Suprapubic skin (tissue), 4 donors: ENCODE measurements around the gene PPAN. TPM values are rescaled to one million over a fixed set of nuclear protein-coding genes. Genes with fewer than 3 reads are reported as not detected.
A peak's percentile ranks its signal among the peaks of the same experiment; 100 is the strongest.

Experiments
- DNase-seq, 2 donors: peaks; one replicate each; pipeline ENCODE4 v3.0.0-alpha.2; 2019; ENCODE audit warnings: low spot score in 2 of 2
- H3K27ac ChIP-seq: fragments of 200-600 bp; sonication (generic); one replicate; pipeline ENCODE4 v1.5.1; 2019
- H3K27me3 ChIP-seq: fragments of 200-600 bp; sonication (generic); one replicate; pipeline ENCODE4 v1.5.1; 2019
- H3K36me3 ChIP-seq: fragments of 200-600 bp; sonication (generic); one replicate; pipeline ENCODE4 v1.5.1; 2019
- H3K4me1 ChIP-seq: fragments of 200-600 bp; sonication (generic); one replicate; pipeline ENCODE4 v1.5.1; 2019
- H3K4me3 ChIP-seq: fragments of 200-600 bp; sonication (generic); one replicate; pipeline ENCODE4 v1.5.1; 2019; ENCODE audit warnings: mild to moderate bottlenecking
- H3K9me3 ChIP-seq: fragments of 200-600 bp; sonication (generic); one replicate; pipeline ENCODE4 v1.5.1; 2019
- EP300 ChIP-seq: sonication (generic); formaldehyde crosslinking; IDR thresholded peaks from one replicate; pipeline ENCODE4 v1.6.1; 2017; ENCODE audit warnings: antibody characterized with exemption
- POLR2A ChIP-seq, 2 donors: fragments of 450-650 bp; IDR thresholded peaks; one replicate each; pipeline ENCODE4 v1.6.1; 2017; ENCODE audit warnings: antibody characterized with exemption in 2 of 2, mild to moderate bottlenecking in 2 of 2, moderate library complexity in 2 of 2
- POLR2AphosphoS5 ChIP-seq, 3 donors: sonication (generic); formaldehyde crosslinking; IDR thresholded peaks; one replicate each; pipeline ENCODE4 v1.6.1; 2017; ENCODE audit warnings: antibody characterized with exemption in 3 of 3
- WGBS: methylation state at CpG from one replicate; pipeline ENCODE4 v1.1.5; 2018; 5-methylcytosine and 5-hydroxymethylcytosine counted together
- total RNA-seq, 4 donors: library from RNA; depleted of rRNA; stranded (reverse); fragments of >200 nt; gene quantifications; one replicate each; pipeline ENCODE4 v1.1.0, GENCODE V29; 2016
- TF ChIP-seq, protein P1 (sequence below), 2 donors: fragments of 200-600 bp in 1 of 2; fragments of 450-650 bp in 1 of 2; sonication (generic) in 1 of 2; IDR thresholded peaks; one replicate each; pipeline ENCODE4 v1.5.1; 2016 to 2019; ENCODE audit warnings: antibody characterized with exemption in 2 of 2, mild to moderate bottlenecking in 1 of 2, moderate library complexity in 1 of 2

The PPAN gene
- total RNA-seq, 4 donors from 2014 or later, result 41.9 to 55.1 (median 46.8) TPM

DNA sequence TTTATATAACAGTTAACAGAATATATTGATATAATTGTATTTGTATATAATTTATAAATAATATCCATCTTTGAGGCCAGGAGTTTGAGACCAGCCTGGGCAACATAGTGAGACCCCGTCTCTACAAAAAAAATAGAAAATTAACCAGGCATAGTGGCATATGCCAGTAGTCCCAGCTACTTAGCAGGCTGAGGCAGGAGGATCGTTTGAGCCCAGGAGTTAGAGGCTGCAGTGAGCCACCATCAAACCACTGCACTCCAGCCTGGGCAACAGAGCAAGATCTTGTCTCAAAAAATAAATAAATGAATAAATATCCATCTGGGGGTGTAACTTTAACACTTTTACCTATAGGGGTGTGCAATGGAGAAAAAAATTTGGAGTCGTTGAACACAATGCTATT lies 21.4 kb upstream of the PPAN start:
- 60% methylated on average over 3 of the region's 3 CpGs for WGBS
- peaks cover 13% of the 10 kb centered on the region for H3K4me1 ChIP-seq
- TF ChIP-seq POLR2AphosphoS5 (IDR thresholded peaks at IDR 0.05) (no peak), POLR2A (IDR thresholded peaks at IDR 0.05) (no peak)
- H3K36me3 ChIP-seq, result peaks cover 9% of the 10 kb centered on the region
- H3K27me3 ChIP-seq, result no peaks in the 10 kb centered on the region
- no peak overlapping the region for H3K27ac ChIP-seq
- no peaks in the 10 kb centered on the region for H3K9me3 ChIP-seq
- no peak overlapping the region for H3K4me3 ChIP-seq
- DNase-seq, result no peak

DNA sequence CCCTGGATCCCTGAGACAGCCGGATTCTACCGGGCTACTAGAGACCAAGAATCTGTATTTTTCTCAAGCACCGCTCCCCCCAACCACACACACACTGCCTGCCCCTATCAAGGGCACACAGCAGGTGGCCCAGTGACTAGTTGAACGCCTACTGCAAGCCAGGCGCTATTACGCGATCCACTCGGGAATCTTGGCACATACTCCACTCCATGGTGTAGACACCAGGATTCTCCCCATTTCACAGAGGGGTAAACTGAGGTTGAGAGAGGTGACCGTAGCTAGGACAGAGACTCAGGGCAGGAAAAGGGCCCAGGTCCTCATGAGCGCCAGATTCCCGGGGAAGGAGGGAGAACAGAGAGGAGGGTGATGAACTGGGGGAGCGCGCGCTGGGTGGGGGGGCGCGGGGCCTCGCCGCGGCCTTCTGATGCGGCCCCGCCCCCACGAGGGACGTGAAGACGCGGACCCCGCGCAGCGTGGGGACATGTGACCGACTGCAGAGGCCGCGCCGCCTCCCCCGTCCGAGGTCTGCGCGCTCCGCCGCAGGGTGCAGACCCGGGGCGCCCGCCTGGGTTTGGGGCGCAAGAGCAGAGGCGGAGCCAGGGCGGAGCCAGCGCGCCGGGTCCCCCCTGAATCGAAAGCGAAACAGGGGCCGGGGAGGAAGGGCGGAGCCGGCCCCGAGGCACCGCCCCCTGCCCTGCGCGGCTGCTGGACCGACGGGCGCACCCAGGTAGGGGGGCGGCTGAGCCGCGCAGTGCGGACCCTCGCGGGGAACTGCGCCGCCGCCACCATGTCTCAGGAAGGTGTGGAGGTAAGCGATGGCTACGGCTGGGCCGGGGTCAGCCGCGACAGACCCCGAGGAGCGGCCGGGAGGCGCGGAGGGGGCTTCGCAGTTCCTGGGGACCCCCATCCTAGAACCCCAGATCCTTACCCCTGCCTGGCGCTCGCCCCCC lies 20.2 kb upstream of the PPAN start, which contains the start of gene SHFL:
TSS of gene SHFL (plus strand) at position 677 of the 950 bp plus-strand sequence. CDS start at position 788, 111 bp downstream.
- no peaks in the 10 kb centered on the region for H3K27me3 ChIP-seq
- H3K4me3 ChIP-seq, result peak within 1 kb of the TSS; percentile 94
- WGBS, result 10% methylated on average over 19 of the region's 81 CpGs
- no peaks in the 10 kb centered on the region for H3K9me3 ChIP-seq
- H3K27ac ChIP-seq, result peak within 1 kb of the TSS; percentile 81
- H3K36me3 ChIP-seq, result peaks cover 20% of the 10 kb centered on the region
- TF ChIP-seq POLR2A (IDR thresholded peaks at IDR 0.05) (no peak), EP300 (no peak), POLR2AphosphoS5 (IDR thresholded peaks at IDR 0.05) (no peak)
- TF ChIP-seq, protein P1, sequence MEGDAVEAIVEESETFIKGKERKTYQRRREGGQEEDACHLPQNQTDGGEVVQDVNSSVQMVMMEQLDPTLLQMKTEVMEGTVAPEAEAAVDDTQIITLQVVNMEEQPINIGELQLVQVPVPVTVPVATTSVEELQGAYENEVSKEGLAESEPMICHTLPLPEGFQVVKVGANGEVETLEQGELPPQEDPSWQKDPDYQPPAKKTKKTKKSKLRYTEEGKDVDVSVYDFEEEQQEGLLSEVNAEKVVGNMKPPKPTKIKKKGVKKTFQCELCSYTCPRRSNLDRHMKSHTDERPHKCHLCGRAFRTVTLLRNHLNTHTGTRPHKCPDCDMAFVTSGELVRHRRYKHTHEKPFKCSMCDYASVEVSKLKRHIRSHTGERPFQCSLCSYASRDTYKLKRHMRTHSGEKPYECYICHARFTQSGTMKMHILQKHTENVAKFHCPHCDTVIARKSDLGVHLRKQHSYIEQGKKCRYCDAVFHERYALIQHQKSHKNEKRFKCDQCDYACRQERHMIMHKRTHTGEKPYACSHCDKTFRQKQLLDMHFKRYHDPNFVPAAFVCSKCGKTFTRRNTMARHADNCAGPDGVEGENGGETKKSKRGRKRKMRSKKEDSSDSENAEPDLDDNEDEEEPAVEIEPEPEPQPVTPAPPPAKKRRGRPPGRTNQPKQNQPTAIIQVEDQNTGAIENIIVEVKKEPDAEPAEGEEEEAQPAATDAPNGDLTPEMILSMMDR (IDR thresholded peaks at IDR 0.05), result no peak
- peaks cover 10% of the 10 kb centered on the region for H3K4me1 ChIP-seq
- DNase-seq, result no peak

DNA sequence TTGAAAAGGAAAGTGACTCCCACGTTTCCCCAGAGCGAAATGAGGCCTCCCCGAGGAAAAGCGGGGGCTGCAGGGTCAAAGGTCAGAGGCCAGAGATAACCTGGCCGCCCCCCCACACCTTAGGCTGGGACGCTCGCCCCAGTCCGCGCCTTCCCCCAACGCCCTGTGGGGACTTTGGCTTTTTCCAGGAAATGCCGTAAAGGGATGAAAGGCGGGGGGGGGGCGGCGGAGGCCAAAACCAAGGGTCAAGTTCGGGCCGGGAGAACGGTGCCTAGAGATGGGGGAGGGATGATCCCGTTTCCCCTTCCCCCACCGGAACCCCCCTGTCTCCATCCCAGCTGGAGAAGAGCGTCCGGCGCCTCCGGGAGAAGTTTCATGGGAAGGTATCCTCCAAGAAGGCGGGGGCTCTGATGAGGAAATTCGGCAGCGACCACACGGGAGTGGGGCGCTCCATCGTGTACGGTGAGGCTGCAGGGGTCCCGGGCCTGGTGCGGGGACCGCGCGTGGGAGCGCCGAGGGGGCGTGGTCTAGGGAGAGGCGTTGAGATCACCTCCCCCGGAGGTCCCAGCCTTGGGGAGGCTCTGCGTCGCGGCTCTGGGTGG lies 19.5 kb upstream of the PPAN start:
- peak overlapping the region; percentile 81 for H3K27ac ChIP-seq
- TF ChIP-seq POLR2AphosphoS5 (IDR thresholded peaks at IDR 0.05) (no peak), POLR2A (IDR thresholded peaks at IDR 0.05) (no peak), EP300 (no peak)
- TF ChIP-seq, protein P1 (IDR thresholded peaks at IDR 0.05), result no peak
- WGBS, result 14% methylated on average over 29 of the region's 43 CpGs
- no peak for DNase-seq
- peak overlapping the region; percentile 94 for H3K4me3 ChIP-seq
- no peaks in the 10 kb centered on the region for H3K27me3 ChIP-seq
- no peaks in the 10 kb centered on the region for H3K9me3 ChIP-seq
- peaks cover 28% of the 10 kb centered on the region for H3K36me3 ChIP-seq
- H3K4me1 ChIP-seq, result peaks cover 10% of the 10 kb centered on the region

DNA sequence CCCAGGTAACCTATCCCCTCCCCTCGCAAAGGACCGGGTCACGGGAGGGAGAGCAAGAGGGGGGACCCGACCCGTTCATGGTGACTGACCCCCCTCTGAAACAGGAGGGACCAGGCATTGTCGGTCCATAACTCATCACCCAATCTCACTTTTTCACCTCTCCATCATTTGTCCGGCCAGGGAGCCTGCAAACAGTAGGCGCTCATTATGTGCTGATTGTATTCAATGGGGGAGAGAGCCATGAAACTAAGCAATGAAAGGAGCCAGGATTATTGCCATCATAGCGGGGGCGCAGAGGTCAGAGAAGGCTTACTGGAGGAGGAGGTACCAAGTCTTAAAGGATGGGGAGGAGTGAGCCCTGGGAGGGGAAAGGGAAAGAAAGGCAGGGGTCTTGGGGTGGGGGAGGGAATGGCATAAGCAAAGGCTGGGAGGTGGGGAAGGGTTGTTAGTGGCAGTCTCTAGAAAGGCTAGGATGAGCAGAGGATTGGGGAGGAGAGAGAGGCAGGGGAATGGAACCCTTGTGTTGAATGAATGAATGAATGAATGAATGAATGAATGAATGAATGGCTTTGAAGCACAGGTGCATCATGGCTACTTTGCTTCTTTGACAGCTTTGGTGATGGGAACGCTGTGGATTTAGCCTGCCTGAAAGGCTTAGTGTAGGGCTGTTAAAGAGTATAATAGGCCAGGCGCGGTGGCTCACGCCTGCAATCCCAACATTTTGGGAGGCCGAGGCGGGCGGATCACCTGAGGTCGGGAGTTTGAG lies 18.7 kb upstream of the PPAN start:
- Histone ChIP-seq H3K9me3 (no peaks in the 10 kb centered on the region), H3K4me1 (peaks cover 10% of the 10 kb centered on the region), H3K36me3 (peaks cover 33% of the 10 kb centered on the region), H3K27me3 (no peaks in the 10 kb centered on the region), H3K4me3 (peak overlapping the region; percentile 94), H3K27ac (no peak overlapping the region)
- TF ChIP-seq POLR2A (IDR thresholded peaks at IDR 0.05) (no peak), EP300 (no peak), POLR2AphosphoS5 (IDR thresholded peaks at IDR 0.05) (no peak)
- TF ChIP-seq, protein P1 (IDR thresholded peaks at IDR 0.05), result no peak
- no peak for DNase-seq
- 83% methylated on average over 17 of the region's 18 CpGs for WGBS

DNA sequence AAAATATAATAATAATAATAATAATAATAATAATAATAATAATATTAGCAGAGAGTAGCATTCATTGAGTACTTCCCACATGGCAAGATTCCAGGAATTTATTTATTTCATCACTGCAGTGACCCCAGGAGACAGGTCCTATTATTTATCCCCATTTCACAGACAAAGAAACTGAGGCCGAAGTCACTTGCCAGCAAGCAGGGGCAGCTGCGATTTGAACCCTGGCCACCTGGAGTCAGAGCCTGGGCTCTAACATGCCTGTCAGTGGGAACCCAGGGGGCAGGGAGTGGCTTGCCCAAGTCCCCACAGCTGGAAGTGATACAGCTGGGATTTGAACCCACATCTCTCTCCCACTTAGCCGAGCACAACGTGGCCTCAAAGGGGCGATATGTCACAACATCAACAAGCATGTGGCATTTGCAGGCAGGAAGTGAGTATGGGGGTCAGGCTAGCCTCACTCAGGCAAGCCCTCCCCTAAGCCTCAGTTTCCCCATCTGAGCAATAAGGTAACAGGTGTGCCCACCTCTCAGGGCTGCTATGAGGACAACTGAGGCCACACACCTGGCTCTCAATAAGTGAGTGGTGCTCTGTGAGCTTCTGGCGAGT lies 17.1 kb upstream of the PPAN start:
- Histone ChIP-seq H3K4me3 (no peak overlapping the region), H3K4me1 (peaks cover 10% of the 10 kb centered on the region), H3K27ac (no peak overlapping the region), H3K36me3 (peaks cover 37% of the 10 kb centered on the region), H3K27me3 (no peaks in the 10 kb centered on the region), H3K9me3 (no peaks in the 10 kb centered on the region)
- no peak for DNase-seq
- no peak for TF ChIP-seq POLR2AphosphoS5 (IDR thresholded peaks at IDR 0.05)
- no peak for TF ChIP-seq EP300
- TF ChIP-seq, protein P1 (IDR thresholded peaks at IDR 0.05), result no peak
- 94% methylated on average over 5 of the region's 6 CpGs for WGBS
